Stimulated activated CD4-positive, alpha-beta T cell treated with anti-CD3 and anti-CD28 coated beads, Interleukin-2, amount 100 ng/mL, for 24 hours (primary cell): Measurements from ENCODE around the gene CSK.
A peak's percentile ranks its signal among the peaks of the same experiment; 100 is the strongest.

Experiments
- DNase-seq, 2 donors: peaks; one replicate each; pipeline ENCODE4 v3.0.0-alpha.2; 2020

The CSK gene

GRCh38 chr15:74802862-74803447 is 21.1 kb downstream of the CSK start:
- no peak for DNase-seq

- DNase-seq = no peak
Measured at GRCh38 chr15:74804935-74805334, 23.1 kb downstream of the CSK start.

- DNase-seq = no peak
Measured at GRCh38 chr15:74807282-74807681, 25.4 kb downstream of the CSK start.

DNA sequence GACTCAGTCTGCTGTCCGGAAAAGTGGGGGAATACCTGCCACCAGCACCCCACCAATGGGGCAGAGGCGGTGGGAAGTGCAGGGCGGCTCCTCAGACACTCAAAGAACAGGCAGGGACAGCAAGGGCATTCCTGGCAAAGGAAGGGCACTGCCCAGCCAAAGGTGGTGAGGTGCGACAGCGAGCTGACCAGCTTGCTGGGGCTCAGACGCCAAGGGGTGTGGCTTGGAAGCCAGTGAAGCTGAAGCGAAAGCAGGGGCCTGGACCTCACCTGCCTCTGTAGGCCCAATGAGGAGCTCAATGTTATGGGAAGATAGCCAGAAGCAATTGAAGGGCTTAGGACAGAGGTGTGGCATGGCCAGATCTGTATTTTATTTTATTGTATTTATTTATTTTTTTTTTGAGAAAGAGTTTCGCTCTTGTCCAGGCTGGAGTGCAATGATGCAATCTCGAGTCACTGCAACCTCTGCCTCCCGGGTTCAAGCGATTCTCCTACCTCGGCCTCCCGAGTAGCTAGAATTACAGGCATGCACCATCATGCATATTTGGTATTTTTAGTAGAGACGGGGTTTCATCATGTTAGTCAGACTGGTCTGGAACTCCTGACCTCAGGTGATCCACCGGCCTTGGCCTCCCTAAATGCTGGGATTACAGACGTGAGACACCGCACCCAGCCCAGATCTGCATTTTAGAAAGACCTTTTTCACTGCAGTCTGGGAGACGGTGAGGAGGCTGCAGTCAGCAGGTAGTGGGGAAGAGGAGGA is 26.4 kb downstream of the CSK start:
- DNase-seq = no peak

- no peak for DNase-seq
Measured at GRCh38 chr15:74808840-74809229, 27.0 kb downstream of the CSK start.

DNA sequence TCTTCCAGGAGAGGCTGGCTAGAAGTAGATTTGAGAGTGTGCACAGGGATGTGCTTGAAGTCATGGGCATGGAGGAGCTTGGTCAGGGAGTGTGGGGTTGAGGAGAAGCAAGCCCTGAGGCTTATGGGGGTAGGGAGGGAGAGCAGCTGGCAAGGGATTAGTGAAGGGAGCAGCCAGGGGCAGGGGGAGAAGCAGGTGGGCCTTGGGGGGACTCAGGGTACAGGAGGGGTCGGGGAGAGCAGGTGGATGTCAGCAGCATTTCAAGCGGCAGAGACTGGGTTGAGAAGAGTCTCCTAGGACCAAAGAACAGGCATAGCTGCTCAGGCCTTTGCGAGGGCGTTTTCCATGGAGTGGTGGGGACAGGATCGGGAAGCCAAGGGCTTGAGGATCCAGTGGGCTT is 27.4 kb downstream of the CSK start:
- no peak for DNase-seq

DNA sequence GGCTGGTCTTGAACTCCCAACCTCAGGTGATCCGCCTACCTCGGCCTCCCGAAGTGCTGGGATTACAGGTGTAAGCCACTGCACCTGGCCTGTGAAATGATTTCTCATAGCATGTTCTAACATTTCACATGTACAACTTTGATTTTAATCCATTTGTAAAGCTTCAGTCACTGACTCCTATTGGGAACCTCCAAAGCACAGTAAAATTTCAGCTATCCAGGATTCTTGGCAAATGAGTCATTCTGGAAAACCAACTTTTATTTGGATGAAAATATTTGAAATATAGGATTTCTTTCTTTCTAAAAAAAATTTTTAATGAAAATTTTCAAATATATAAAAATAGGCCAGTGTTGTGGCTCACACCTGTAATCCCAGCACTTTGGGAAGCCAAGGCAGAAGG is 28.1 kb downstream of the CSK start:
- DNase-seq = no peak

GRCh38 chr15:74812533-74812932 is 30.7 kb downstream of the CSK start, which contains the start of gene LMAN1L:
LMAN1L (plus strand) TSS chr15:74812835; CDS start chr15:74812855, 20 bp downstream.
- no peak for DNase-seq

DNA sequence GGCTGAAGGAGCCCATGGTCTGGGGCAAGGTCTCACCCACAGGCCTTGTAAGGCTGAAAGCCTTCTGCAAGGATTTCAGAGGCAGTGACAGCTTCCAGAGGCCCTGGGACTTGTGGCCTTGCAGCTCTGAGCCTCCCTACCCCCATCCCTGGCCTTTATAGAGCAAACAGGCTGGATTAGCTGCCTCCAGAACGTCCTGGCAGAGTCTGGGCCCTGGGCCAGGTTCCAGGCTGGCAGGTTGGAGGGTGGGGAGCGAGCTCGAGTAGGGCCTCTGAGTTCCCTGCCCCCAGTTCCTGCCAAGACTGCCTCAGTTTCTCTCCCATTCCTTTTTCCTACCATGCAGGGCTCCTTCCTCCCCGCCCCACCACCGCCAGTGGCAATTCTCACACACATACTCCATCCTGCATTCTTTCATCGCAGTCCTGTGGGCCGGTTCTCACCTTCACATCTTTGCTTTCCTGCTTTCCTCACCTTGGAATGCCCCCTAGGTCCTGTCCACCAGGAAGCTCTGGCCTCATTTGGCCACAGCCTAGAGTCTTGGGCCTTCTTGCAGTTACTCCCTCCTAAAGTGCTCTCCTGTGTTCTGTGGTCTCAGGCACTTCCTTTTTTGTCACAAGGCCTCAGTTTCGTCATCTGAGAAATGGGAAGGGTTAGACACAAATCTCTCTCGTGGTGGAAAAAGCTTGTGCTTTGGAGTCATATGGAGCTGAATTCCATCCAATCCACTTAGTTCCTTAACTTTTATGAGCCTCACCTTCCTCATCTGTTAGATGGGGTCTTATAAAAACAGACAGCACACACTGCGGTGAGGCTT is 33.4 kb downstream of the CSK start:
- DNase-seq = no peak

- no peak for DNase-seq
Measured at GRCh38 chr15:74815961-74816360, 34.1 kb downstream of the CSK start.

- DNase-seq = no peak
Measured at GRCh38 chr15:74816624-74817369, 34.9 kb downstream of the CSK start.

- no peak for DNase-seq
Measured at GRCh38 chr15:74817370-74817737, 35.5 kb downstream of the CSK start.

DNA sequence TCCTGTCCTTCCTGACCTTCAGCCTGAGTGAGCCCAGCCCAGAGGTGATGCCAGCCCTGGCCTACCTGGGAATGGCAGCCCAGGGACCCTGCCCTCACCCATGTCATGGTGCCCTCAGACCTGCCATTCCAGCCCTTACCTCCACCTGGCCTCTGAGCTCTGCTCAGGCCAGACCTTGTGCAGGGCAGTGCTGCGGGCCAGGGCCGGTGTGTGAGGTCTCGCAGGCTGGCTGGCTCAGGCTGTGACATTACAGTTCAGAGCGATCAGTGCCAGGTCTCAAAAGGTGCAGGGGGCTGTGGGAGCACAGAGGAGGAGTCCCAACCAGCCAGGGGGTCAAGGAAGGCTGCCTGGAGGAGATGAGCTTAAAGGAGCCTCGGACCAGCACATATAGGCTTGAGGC is 38.2 kb downstream of the CSK start:
- DNase-seq = no peak

DNA sequence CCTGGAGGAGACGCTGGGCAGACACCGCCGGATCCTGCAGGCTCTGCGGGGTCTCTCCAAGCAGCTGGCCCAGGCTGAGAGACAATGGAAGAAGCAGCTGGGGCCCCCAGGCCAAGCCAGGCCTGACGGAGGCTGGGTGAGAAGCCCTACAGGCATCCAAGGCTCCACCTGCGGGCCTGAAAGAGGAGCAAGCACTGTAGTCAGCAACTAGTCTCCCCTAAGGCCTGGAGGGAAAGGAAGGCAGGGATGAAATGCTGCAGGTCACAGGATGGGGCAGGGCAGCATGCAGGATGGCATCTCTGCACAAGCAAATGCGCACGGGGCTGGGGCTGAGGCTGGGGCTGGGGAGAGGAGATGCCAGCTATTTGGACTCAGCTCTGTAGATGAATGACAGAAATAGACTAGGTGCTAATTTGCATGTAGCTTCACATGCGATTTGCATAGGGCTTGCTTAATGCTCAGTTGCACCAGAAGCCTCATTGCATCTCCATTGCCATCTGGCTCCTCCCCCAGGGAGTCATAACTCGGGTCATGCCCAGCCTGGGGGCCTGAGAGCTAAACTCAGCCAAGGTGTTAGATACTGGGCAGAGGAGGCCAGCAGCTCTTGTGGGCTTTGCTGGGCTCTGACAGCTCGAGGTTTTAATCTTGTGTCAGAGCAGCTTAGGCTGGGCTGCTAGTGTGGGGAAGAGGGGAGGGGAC is 39.4 kb downstream of the CSK start:
- DNase-seq = no peak

- DNase-seq = no peak
Measured at GRCh38 chr15:74821790-74822158, 39.9 kb downstream of the CSK start.

DNA sequence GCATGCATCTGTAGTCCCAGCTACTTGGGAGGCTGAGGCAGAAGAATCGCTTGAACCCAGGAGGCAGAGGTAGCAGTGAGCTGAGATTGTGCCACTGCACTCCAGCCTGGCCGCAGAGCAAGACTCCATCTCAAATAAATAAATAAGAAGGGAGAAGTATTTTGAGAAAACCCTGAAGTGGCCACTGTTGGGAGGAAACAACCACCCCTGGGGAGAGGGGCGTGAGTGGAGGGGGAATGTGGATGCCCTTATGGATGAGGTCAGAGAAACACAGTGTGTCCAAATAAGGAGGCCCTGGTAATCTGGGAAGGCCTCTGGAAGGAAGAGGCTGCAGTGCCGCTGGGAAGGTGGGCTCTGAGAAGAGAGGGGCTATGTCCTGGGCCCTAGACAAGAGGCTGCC is 40.4 kb downstream of the CSK start:
- DNase-seq = no peak

DNA sequence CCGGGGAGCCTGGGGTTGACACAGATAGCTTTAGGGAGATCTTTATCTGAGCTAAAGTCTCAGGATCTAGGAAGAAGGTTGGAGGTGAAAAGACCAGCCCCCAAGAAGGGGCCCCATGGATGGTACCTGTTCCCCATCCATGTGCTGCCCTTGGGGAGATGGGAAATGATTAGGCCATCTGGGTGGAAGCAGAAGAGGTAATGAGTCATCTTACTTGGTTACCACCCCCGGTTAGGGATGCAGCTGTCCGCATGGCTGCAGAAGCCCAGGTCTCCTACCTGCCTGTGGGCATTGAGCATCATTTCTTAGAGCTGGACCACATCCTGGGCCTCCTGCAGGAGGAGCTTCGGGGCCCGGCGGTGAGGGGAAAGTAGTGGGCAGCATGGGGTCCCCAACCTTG is 41.4 kb downstream of the CSK start:
- DNase-seq = no peak

GRCh38 chr15:74824976-74825375 is 43.1 kb downstream of the CSK start:
- no peak for DNase-seq

DNA sequence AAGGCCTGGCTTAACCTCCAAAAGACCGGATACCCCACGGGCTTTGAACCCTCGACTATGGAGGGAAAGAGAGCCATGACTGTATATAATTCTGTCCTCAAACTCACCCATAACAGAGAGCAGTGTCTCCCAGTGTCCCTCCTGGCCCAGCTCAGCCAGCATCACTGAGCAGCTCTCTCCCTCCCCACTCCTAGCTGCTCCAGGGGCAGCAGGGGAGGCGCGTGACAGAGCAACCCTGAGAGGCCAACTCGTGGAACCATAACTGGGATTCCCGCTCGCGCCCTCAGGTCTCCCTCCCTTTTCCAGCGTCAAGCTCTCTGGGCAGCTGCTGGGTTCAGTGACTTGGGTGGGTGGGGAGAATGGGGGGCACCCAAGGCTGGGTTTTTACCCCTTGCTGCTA is 44.0 kb downstream of the CSK start:
- no peak for DNase-seq

- DNase-seq = peak; percentile 51 to 57
Measured at GRCh38 chr15:74826364-74826819, 44.5 kb downstream of the CSK start, which contains the start of gene CPLX3. CPLX3 (plus strand) TSS chr15:74826627; CDS start chr15:74826704, 77 bp downstream.

DNA sequence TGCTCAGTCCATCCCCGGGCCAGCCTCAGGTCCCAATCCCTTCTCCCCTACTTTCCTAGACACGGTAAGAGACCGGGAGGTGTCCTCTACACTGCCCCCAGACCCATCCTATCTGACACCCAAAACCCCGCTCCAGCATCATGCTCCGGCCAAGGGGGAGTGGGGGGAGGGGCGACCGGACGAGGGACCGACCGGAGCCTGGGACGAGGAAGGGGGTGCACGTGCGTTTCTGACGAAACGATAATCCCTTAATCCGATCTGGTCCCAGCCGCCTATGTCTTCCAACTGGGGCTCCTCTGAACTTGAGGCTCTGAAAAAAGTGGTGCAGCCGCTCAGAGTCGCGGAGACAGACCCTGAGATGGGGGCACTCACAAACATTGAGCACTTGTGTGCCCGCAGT is 45.0 kb downstream of the CSK start:
- DNase-seq = no peak

- no peak for DNase-seq
Measured at GRCh38 chr15:74827614-74828013, 45.7 kb downstream of the CSK start.
